Fibroblast of lung (primary cell): ENCODE measurements around the gene HEMK1.

ENCODE experiments used
- EZH2 ChIP-seq: IDR thresholded peaks from 2 replicates; pipeline ENCODE4 v1.5.1; 2012; ENCODE audit warnings: low read length, control low read depth, mild to moderate bottlenecking; ENCODE audit errors: missing control alignments
- TF ChIP-seq, protein P1 (sequence below), 2 donors: IDR thresholded peaks in 1 of 2; conservative IDR thresholded peaks in 1 of 2; 1 replicate in 1 of 2; 2 replicates in 1 of 2; pipeline ENCODE4 v1.5.1; 2011 to 2012; ENCODE audit warnings: low read length in 2 of 2, control low read depth in 1 of 2, inconsistent platforms in 1 of 2, low read depth in 1 of 2, mild to moderate bottlenecking in 1 of 2

DNA sequence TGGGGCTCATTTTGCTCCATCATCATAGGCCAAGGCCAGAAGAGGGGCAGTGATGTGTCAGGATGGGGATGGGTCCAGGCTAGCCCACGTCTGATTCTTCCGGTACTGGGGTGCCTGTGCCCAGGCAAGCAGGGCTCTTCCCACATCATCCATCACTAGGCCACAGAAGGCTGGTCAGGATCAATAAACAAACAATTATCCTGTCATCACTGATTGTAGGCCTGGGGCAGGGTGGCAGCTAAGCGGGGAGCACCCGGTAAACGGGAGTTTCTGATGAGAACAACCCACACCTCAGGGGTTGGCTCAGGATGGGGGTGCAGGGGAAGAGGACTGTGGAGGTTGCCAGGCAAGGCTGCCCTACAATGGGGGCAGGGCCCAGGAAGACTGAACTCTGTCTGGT lies 47.8 kb upstream of the HEMK1 start:
- TF ChIP-seq, protein P1, sequence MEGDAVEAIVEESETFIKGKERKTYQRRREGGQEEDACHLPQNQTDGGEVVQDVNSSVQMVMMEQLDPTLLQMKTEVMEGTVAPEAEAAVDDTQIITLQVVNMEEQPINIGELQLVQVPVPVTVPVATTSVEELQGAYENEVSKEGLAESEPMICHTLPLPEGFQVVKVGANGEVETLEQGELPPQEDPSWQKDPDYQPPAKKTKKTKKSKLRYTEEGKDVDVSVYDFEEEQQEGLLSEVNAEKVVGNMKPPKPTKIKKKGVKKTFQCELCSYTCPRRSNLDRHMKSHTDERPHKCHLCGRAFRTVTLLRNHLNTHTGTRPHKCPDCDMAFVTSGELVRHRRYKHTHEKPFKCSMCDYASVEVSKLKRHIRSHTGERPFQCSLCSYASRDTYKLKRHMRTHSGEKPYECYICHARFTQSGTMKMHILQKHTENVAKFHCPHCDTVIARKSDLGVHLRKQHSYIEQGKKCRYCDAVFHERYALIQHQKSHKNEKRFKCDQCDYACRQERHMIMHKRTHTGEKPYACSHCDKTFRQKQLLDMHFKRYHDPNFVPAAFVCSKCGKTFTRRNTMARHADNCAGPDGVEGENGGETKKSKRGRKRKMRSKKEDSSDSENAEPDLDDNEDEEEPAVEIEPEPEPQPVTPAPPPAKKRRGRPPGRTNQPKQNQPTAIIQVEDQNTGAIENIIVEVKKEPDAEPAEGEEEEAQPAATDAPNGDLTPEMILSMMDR (conservative IDR thresholded peaks at IDR 0.05 in 1 of 2, IDR thresholded peaks at IDR 0.05 in 1 of 2; ENCODE audit: low read depth in 1 of 2, low read length in 2 of 2): no peak
- no peak for TF ChIP-seq EZH2
